SHP77 treated with DMSO at 0.1 percent for 48 hours (cell line): ENCODE data around the gene FETUB.
"Not testable (repeated sequence)": the region's sequence is repeated elsewhere in the genome, so short reads cannot be mapped to it uniquely, and the experiment has no call there.

ENCODE experiments used
- DNase-seq: peaks from one replicate; lab custom pipeline; 2025; lab: John Stamatoyannopoulos, UW

FETUB gene

DNA sequence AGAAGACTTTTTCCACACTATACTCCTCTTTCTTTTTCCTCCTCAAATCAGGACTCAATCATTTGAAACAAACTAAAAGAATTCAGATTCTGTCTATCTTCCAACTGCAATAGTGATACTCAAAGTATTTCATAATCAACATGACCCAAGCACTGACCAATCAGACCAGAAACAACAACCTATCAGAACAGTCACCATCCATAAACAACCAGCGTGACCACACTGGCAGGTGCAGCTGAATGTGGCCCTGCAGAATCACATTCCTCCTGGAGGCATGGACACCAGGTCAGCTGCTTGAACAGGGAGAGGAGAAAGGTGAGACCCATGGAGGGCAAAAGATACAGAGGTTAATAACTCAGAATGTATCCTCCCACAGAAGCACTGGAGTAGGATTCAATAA is 39.0 kb downstream of the FETUB start:
- no peak for DNase-seq

DNA sequence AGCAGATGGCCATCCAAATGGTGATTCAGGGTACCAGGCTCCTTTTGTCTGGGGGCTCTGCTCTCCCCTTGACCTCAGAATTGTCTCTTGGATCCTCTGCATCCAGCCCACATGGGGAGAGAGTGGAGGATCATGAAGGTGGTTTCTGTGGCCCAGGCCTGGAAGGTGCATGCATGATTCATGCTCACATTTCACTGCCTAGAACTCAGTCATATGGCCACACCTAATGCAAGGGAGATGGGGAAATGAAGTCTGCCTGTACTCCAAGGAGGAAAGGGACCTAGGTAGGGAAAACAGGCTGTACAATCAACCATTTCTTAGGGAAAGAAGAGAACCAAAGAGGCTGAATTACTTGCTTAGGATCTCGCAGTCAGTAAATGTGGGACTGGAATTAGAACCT is 40.7 kb downstream of the FETUB start:
- DNase-seq = no peak

DNA sequence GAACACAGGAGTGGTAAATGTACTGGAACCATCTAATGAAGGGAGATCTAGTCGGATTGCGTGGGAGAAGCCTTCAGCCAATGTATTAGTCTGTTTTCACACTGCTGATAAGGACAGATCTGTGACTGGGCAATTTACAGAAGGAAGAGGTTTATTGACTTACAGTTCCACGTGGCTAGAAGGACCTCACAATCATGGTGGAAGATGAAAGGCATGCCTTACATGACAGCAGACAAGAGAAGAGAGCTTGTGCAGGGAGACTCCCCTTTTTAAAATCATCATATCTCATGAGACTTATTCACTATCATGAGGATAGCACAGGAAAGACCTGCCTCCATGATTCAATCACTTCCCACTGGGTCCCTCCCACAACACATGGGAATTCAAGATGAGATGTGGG is 42.6 kb downstream of the FETUB start:
- no peak for DNase-seq

- DNase-seq = no peak
Measured at GRCh38 chr3:186683979-186684378, 43.8 kb downstream of the FETUB start.

DNA sequence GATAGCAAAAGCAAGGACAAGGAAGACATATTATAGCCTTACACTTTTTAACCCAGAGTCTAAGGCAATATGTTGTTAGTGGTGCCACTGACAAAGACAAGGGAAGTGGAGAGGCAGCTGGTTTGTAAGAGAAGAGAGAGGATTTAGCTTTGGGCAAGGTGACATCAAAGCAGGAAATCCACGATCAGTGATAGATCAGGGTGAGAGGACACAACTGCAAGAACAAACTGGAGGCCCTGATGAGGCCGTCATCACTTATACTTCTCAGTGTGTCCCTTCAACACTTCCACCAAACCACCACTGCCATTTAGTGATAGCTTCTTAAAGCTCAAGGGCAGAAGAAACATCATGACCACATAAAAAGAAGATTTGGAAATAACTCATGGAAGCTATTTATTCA is 46.3 kb downstream of the FETUB start:
- not testable (repeated sequence) for DNase-seq

GRCh38 chr3:186687120-186687651 is 47.0 kb downstream of the FETUB start:
- no peak for DNase-seq

- not testable (repeated sequence) for DNase-seq
Measured at GRCh38 chr3:186690304-186690703, 50.1 kb downstream of the FETUB start.

- no peak for DNase-seq
Measured at GRCh38 chr3:186691676-186692075, 51.5 kb downstream of the FETUB start.

GRCh38 chr3:186693843-186694242 is 53.6 kb downstream of the FETUB start:
- no peak for DNase-seq

- DNase-seq = no peak
Measured at GRCh38 chr3:186694288-186695032, 54.3 kb downstream of the FETUB start.

GRCh38 chr3:186696522-186696921 is 56.3 kb downstream of the FETUB start:
- DNase-seq = no peak

GRCh38 chr3:186697510-186697909 is 57.3 kb downstream of the FETUB start:
- no peak for DNase-seq

DNA sequence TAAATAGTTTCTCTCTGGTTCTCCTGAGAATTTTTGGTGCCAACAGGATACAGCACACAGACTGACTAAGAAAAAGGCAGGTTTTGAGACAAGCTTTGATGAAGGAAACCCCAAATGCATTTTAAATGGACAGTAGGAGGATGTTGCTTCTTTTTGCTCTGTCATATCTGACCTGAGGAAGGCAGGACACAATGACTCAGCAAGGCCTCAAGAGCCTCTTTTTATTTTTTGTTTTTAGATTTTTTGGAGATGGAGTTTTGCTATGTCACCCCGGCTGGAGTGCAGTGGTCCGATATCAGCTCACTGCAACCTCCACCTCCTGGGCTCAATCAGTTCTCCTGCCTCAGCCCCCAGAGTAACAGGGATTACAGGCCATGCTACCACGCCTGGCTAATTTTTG is 60.1 kb downstream of the FETUB start:
- no peak for DNase-seq

GRCh38 chr3:186702451-186702850 is 62.3 kb downstream of the FETUB start:
- not testable (repeated sequence) for DNase-seq
